GM21367 (cell line): ENCODE results near the gene CTTNBP2.
"Not testable (repeated sequence)": the region's sequence is repeated elsewhere in the genome, so short reads cannot be mapped to it uniquely, and the experiment has no call there.

Experiments used
- ATAC-seq: cut with Tn5 transposase; IDR thresholded peaks from one replicate; pipeline ENCODE4 v1.9.1; 2021; ENCODE audit not compliant: unreplicated experiment

Gene CTTNBP2

DNA sequence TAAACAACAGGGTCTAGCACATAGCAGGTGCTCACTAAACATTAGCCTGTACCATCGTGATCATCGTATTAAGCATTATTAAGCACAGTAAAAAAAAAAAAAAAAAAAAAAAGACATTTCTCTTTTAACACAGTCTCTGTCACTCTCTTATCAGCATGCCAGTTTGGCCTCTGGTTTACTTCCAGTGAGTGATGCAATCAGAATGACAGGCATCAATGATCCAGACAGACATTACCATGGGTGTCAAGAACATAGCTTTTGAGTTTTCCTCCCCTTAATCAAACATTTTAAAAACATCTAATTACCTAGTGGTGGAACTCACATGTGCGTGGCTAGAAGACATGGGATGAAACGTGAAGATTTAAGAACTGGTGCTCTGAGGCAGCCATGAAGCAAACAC lies 115.8 kb downstream of the CTTNBP2 start:
- ATAC-seq = no peak

DNA sequence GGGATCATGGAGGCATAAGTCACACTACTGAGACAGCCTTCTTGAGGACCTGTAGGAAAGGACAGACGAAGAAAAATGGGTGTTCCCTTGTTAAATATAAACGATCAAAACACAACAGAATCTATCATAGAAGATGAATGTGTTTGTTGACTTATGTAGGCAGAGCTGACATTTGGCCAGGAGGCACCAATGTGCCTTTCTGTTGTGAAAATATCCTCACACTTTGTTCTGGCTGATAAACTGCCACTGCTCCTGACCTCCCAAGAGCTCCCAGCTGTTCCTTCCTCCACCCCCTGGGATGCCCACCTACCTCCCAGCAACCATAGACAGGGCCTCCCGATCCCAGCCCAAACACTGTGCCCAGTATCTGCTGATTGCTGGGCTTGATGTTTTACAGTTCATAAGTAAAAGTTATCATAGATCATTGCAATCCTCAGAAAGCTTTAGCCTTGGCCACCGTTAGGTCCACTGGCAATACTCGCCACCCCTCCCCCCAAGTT lies 116.6 kb downstream of the CTTNBP2 start:
- ATAC-seq = no peak

DNA sequence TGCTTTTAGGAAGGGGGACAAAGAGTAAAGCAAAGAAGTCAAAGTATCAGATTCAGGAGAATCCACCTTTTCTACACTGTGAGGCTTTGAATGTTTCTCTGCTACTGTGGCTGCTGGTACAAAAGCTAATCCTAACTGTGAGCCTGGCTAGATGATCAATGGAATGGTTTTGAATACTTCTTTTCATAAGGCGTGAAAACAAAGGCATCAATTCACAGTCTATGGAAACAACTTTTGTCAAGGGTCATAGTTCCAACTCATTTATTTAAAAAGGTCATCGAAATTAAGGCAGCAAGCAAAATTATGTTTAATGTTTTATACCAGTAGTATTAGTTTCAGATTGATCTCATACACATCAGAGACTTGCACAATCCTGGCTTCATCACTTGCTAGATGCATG lies 118.1 kb downstream of the CTTNBP2 start:
- ATAC-seq = no peak

DNA sequence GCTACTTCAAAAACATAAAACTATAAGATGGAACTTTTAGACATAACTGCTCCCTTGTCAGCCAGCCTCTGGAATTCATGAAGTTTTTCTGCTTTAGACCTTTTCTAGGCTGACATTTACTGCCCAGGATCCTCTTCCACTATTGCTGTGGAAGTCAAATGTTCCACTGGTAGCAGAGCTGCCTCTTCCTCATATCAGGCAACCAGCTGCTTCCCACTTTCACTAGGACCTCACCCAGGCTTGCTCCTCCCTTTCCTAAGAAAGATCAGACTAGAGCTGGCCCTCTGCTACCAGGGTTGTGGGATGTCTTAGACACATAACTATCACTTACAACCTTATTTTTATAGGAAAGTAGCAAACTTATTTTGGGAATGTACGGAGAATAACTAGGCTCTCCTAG lies 121.5 kb downstream of the CTTNBP2 start:
- ATAC-seq = no peak

DNA sequence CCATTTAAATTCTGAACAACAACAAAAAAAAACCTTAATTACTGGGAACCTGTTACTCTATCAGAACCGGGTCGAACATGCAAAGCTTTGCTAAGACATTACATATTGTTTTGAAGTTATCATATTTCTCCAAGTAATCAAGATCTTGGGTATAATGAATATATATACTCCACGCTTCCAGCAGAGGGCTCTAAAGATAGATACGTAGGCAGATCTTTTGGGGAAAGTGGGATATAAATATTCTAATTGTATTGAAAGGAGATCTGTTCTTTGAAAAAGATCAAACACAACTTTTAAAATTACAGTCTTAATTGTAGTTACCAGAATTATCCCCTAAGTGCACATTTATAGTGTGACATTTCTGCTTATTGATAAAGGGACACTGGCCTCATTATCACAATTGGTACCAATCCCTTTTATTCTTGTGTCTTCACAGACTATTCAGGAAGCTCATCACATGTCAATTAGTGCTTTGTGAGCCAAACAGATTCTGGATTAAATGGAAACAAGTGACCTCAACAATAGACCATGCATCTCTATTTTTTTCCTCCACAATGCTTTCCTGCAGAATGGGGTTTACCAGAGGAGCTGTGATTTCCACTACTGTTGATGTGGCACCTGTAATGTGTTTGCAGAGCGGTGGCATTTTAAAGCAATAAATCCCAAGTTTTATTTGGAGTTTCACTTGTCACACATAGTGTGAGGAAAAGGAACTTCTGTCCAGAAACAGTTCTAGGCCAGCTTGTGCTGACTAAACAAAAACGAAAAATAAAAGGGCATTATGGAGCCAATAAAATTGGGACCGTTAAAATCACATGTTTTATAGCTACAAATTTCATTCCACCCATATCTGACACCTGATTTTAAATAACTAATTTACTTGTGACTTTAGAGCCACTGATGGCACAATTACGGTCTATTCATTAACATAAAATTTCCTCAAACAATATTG lies 122.4 kb downstream of the CTTNBP2 start:
- ATAC-seq = no peak

DNA sequence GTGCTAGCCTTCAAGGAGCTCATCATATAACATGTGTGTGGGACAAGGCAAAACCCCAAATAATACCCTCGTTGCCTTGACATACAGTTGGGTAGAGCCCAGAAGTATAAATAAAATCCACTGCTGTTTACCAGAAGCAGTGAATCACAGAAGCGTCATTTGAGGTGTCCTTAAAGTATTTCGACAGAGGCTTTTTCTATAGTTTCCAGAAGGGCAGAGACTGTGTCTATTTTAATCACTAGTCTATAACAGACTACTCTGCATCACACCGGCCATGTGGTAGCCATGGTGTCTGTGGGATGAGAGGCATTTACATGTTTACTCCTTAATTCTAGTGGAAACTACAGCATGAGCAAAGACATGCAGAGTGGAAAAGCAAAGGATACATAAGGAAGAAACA lies 131.3 kb downstream of the CTTNBP2 start:
- ATAC-seq = no peak

DNA sequence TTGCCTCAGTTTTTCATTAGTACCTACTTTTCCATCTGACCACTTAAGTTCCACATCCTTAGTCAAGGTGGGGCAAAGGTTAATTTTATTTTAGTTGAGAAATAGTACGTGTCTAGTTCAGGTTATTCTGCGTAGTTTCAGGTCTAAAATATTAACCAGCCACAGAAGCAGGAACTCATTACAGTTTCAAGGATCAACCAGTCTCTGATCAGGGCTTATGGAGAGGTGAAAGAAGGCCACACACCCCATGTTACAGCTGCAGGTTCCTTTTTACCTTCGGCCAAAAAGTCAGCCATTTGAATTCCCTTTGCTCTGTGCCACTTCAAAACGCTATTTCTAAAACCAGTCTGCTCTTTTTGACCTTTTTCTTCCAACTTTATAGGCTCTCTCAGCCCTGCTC lies 134.2 kb downstream of the CTTNBP2 start:
- no peak for ATAC-seq

DNA sequence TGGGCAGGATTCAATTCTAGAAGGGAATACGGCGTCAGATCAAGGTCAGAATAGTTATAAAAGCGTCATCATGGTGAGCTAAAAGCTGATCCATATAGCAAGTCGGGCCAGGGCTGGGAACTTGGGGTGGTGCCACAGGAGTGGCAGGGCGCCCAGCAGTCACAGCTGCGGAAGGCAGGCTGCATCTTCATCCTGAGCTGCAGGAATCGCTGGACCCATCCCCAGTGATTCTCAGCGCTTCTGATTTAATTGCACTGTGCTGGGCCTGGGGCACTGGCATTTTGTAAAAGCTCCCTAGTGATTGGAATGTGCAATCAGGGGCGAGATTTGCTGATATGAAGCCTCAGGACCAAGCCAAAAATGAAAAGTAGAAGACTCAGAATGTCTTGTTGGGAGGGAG lies 135.3 kb downstream of the CTTNBP2 start:
- ATAC-seq = no peak

DNA sequence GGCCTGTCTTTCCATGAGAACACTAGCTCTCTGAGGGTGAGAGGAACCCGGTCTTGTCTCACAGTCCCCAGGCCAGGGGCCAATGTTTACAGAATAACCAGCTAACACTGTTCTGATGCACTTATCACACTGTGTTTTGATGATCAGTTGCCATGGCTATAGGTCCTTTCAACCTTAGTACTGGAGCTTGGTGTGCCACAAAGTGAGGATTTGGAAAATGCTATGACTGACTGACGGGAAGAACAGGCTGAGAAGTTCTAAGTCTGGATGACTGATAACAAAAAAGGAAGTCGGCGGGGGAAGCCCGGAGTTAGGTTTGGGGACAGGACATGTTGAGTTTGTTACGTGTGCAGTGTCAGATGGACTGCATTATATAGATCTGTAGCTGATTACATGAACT lies 141.8 kb downstream of the CTTNBP2 start:
- ATAC-seq = peak; percentile 87

DNA sequence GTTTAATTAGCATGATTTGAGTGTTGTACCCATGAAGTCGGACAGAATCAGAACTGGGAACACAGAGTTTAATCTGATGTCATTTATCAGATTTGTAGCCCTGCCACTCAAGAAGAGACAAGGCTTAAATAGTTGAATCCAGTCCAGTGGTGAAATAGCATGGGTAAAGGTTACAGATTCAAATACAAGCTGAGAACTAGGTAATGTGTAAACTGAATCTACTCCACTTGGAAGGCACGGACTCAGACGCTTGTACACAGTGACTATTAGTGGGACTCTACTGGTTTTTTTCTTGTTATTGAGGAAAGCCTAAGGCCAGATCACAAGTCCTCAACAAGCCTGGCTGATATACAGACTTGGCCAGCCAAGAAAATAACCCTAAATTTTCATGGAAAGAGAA lies 142.9 kb downstream of the CTTNBP2 start:
- ATAC-seq = no peak

DNA sequence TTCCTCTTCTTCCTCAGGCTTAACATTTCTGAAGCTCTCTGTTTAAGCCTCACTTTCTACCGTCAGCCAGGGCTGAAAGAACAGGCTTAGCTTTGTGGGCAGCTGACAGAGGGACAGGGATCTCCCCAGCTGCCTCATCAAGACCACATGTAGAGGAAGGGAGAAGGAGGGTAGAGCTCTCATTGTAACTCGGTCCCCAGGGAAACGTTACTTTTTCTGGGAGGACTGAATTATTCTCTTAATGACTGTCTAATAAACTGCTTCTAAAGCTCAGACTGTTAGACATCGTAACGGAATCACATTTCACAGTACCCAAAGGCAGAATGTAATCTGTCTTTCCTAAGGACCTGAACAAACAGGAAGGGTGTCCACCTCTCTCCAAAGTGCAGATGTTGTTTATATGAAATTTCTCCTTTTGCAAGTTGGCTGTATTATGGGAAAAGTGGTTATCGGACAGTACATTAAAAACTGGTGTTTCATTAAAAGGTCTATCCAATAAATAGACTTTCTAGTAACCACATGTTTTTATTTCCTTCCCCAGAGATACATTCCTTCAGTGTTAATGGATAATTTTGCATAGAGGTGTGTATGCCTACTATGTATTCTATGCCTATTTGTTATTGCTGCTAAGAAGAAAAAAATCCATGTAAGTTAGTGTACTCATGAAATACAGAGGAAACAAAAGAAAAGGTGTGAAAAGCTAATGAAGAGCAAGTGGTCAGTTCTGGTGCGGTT lies 144.2 kb downstream of the CTTNBP2 start:
- ATAC-seq = peak; percentile 42

DNA sequence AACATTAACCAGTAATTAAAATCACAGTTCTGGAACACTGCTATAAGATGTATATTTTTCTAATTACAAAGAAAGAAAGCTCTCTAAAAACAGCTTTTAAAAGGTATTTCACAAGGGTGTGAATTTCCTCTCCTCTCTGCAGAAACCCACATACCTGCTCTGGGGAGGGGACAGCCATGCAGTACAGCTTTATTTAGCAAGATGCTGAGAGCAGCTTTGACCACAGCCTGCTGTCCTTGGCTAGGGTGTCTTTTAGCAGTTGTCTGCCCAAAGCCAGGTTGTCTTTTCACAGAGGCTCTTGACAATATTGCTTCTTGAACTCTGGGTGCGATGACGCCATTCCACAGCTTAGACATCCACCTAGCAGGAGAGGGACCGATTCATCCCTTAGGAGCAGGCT lies 148.3 kb downstream of the CTTNBP2 start:
- no peak for ATAC-seq

DNA sequence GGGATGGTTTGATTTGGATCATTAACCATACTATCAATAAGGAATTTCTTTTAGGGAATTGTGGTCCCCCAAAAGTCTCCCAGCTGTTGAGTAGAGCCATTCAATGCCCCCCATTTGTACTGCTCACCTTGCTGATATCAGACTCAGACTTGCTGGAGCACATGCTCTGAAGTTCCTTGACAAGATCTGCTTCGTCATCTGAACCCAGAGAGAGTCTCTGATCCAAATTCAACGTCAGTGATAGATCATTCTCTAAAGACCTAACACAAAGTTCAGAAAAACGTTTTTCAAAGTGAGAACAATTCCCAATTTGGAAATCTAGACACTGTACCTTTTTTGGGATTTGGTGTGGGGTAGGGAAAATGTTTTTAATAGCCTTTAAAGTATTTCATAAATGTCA lies 153.9 kb downstream of the CTTNBP2 start:
- no peak for ATAC-seq

DNA sequence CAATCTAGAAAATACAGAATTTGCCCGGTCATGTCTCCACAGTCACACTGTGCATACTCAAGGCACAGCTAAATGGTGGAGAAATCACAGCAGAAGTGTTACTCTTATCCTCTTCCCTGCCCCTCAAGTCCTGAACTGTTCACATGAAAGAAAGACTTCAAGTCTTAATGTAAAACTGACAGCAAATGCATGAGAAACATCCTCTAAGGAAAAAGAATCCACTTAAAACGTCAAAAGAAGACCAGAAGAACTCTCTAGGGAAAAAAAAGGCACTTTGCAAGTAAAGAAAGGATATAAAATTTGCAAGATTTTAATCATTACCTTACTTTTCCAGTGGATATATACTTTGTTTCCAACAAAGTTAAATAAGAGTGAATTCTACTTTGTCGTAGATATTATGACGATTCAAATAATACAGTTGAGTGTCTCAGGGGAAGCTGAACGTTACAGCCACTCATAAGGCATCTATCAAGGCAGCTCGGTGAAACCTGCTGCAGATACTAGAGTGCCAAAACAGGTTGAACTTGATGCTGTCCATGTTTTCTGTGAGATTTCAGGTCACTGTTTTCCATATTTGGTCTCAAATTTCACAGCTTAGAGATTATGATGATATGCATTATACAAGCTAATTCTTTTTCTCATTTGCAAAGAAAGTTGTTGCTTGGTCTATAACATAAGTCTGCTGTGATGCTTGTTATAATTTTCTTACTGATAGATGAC lies 155.0 kb downstream of the CTTNBP2 start:
- ATAC-seq = no peak

DNA sequence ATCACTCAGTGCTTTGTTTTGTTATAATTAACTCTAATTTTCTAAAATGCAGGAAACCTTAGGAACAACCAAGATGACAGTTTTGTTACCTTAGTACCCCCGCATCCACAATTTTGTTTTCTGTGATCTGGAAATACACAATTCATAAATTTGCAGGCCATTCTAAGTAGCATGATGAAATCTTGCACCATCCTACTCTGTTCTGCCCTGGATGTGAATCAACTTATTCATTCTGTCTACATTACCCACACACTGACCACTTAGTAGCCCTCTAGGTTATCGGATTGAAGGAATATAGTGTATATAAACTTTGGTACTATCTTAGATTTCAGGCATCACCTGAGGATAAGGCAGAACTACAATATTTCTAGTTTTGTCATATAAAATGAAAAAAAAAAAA lies 155.9 kb downstream of the CTTNBP2 start:
- no peak for ATAC-seq

DNA sequence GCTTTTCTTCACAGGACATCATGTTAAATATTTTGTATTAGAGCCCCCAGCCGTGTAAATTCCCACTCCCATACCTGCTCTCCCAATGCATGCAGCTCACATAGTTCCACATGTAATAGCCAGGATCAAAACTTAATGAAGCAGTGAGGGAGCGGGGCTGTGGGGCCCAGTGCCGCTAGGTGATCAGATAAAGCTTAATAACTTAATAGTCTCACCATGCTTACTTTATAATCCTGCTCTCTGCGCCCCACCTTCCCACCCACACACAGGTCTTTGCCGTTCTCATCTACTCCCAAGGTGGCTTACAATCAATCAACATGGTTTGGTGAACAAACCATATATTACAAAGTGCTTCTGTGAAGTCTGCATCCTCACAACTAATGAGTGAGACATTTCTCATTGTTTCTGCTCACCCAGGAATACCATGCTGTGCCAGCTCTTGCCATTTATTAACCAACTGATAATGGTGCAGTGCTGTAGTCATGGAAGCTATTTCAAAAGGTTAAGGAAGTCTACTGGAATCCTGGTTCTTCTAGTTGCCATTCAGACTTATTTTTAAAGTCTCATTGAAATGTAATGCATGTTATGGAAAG lies 156.4 kb downstream of the CTTNBP2 start:
- ATAC-seq = no peak

DNA sequence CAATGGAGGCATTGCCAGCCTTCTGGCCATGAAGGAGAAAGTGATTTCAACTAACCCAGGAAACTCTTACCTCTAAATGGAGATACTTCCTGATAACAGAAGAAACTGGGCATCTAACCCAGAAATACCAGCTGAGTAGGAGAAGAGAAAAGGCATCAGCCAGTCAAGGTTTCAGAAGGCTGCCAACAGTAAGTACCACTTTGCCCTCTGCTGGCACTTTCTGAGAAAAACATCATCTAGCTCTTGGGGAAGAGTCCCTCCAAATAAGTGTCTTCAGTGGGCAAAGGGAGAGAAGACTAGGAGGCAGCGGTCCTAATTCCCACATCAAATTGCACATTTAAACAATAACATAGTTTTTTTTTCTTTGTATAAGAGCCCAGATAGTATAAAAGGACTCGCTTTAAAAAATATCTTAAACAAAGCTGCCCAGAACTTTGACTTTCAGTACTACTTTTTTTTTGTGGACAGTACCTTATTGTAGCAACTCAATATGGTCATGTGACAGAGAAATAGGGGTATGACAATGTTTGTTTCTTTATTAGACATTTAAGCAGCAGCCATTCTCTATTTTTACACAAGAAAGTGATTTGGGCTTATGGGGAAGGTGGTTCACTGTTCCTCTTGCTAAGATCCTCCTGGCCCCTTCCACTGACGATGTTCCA lies 157.3 kb downstream of the CTTNBP2 start:
- ATAC-seq = peak; percentile 87

DNA sequence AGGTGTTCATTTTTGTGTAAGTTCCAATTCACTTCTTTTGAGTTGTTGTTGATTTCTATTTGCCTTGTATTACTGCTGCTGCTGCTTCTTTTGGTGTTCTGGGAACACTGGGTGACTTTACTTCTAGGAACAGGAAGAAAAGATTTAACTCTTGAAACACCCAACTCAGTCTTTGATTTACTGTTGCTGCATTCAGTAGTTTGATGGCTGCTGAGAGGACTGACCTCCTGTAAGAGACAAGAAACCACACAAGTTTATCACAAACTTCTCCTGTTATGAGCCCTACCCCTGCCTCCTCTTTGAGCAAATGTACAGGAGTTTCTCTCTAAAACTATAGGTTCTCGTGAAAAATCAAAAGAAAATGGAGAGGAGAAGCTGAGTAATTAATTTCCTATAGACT lies 161.7 kb downstream of the CTTNBP2 start:
- ATAC-seq = no peak

DNA sequence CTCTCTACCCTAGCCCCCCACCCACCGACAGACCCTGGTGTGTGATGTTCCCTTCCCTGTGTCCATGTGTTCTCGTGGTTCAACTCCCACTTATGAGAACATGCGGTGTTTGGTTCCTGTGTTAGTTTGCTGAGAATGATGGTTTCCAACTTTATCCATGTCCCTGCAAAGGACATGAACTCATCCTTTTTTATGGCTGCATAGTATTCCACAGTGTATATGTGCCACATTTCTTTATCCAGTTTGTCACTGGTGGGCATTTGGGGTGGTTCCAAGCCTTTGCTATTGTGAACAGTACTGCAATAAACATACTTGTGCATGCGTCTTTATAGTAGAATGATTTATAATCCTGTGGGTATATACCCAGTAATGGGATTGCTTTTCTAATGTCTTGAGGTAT lies 165.1 kb downstream of the CTTNBP2 start:
- ATAC-seq = not testable (repeated sequence)

DNA sequence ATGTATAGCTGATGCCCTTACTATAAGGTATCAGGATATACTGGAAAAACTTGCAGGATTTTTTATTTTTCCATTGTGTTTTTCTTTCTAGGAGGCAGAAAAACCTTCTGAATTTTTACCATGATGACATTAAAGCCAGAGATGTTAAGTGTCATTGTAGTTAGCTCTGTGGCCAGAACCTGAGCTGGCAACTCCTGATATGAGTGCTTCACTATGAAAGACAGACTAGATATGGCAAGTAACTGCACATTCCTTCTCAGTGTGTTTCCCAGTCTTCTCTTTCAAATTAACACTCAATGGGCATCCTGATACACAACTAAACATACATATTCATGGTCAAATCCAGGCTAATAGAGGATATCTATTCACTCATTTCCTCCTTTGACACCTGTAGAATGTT lies 166.2 kb downstream of the CTTNBP2 start:
- ATAC-seq = no peak

DNA sequence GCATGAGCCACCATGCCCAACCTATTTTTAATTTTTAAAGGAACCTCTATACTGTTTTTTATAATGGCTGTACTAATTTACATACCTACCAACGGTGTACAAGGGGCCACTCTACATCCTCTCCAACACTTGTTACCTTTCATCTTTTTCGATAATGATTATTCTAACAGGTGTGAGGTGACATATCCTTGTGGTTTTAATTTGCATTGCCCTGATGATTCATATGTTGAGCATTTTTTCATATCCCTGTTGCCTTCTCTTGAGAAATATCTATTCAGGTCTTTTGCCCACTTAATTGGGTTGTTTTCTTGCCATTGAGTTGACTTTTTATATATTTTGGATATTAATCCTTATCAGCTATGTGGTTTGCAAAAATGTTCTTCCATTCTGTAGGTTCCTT lies 167.0 kb downstream of the CTTNBP2 start:
- ATAC-seq = no peak
